Breast epithelium (tissue), 4 donors: Measurements from ENCODE around the gene LRRC43. TPM values are rescaled to one million over a fixed set of nuclear protein-coding genes. Genes with fewer than 3 reads are reported as not detected.

Experiments
- DNase-seq, 2 donors: peaks; one replicate each; pipeline ENCODE4 v3.0.0-alpha.2; 2019; ENCODE audit warnings: low spot score in 2 of 2
- H3K27ac ChIP-seq, 2 donors: fragments of 200-600 bp; sonication (generic) in 1 of 2; one replicate each; pipeline ENCODE4 v1.5.1; 2016 to 2019; ENCODE audit warnings: mild to moderate bottlenecking in 1 of 2
- H3K27me3 ChIP-seq, 2 donors: fragments of 200-600 bp; sonication (generic) in 1 of 2; one replicate each; pipeline versions ENCODE4 v1.5.1 to v1.6.0; 2017 to 2019; ENCODE audit warnings: control low read depth in 1 of 2, mild to moderate bottlenecking in 1 of 2
- H3K36me3 ChIP-seq: fragments of 200-600 bp; one replicate; pipeline ENCODE4 v1.5.1; 2019
- H3K4me1 ChIP-seq, 2 donors: fragments of 200-600 bp; sonication (generic); one replicate each; pipeline ENCODE4 v1.5.1; 2016 to 2019; ENCODE audit warnings: control low read depth in 1 of 2
- H3K4me3 ChIP-seq, 3 donors: fragments of 200-600 bp; sonication (generic); 1 replicate in 2 of 3; 2 replicates in 1 of 3; pipeline ENCODE4 v1.5.1; 2016 to 2019; ENCODE audit warnings: mild to moderate bottlenecking in 3 of 3, moderate library complexity in 2 of 3
- H3K9me3 ChIP-seq, 2 donors: fragments of 200-600 bp; sonication (generic) in 1 of 2; one replicate each; pipeline ENCODE4 v1.5.1; 2016 to 2019; ENCODE audit warnings: control low read depth in 1 of 2
- POLR2A ChIP-seq: fragments of 450-650 bp; IDR thresholded peaks from one replicate; pipeline ENCODE4 v1.6.1; 2016; ENCODE audit warnings: antibody characterized with exemption, mild to moderate bottlenecking, moderate library complexity
- POLR2AphosphoS5 ChIP-seq, 3 donors: sonication (generic); formaldehyde crosslinking; IDR thresholded peaks; one replicate each; pipeline ENCODE4 v1.6.1; 2017; ENCODE audit warnings: antibody characterized with exemption in 3 of 3
- intact Hi-C: fragments of 100-400 bp; cut with DNase I; formaldehyde crosslinking; loops from one replicate; pipeline ENCODE4 v1.15.1; 2023; ENCODE audit warnings: low total_unique reads
- total RNA-seq, 3 donors: library from RNA; depleted of rRNA; stranded (reverse); fragments of >200 nt; gene quantifications; one replicate each; pipeline ENCODE4 v1.1.0, GENCODE V29; 2016
- TF ChIP-seq, protein P1 (sequence below), 3 donors: fragments of 450-650 bp; IDR thresholded peaks; one replicate each; pipeline ENCODE4 v1.5.1; 2016 to 2017; ENCODE audit warnings: antibody characterized with exemption in 3 of 3, mild to moderate bottlenecking in 3 of 3, moderate library complexity in 3 of 3

Gene LRRC43
- total RNA-seq, 3 donors from 2014 or later, result 0.66 to 2.3 (median 0.80) TPM

- H3K9me3 ChIP-seq, result no peaks in the 10 kb centered on the region
- no peak for TF ChIP-seq POLR2A
- TF ChIP-seq POLR2AphosphoS5 (IDR thresholded peaks at IDR 0.05), result no peak
- TF ChIP-seq, protein P1, sequence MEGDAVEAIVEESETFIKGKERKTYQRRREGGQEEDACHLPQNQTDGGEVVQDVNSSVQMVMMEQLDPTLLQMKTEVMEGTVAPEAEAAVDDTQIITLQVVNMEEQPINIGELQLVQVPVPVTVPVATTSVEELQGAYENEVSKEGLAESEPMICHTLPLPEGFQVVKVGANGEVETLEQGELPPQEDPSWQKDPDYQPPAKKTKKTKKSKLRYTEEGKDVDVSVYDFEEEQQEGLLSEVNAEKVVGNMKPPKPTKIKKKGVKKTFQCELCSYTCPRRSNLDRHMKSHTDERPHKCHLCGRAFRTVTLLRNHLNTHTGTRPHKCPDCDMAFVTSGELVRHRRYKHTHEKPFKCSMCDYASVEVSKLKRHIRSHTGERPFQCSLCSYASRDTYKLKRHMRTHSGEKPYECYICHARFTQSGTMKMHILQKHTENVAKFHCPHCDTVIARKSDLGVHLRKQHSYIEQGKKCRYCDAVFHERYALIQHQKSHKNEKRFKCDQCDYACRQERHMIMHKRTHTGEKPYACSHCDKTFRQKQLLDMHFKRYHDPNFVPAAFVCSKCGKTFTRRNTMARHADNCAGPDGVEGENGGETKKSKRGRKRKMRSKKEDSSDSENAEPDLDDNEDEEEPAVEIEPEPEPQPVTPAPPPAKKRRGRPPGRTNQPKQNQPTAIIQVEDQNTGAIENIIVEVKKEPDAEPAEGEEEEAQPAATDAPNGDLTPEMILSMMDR (IDR thresholded peaks at IDR 0.05), result no peak
- H3K27ac ChIP-seq, result no peak overlapping the region
- no peaks in the 10 kb centered on the region for H3K27me3 ChIP-seq
- no peaks in the 10 kb centered on the region for H3K36me3 ChIP-seq
- H3K4me1 ChIP-seq, result no peaks in the 10 kb centered on the region
- H3K4me3 ChIP-seq, result no peak overlapping the region
- intact Hi-C loops, result no loop called here
- DNase-seq, result no peak
Measured at GRCh38 chr12:122235741-122236140, 52.8 kb downstream of the LRRC43 start.

- no peak for TF ChIP-seq POLR2AphosphoS5 (IDR thresholded peaks at IDR 0.05)
- TF ChIP-seq POLR2A, result no peak
- TF ChIP-seq, protein P1 (IDR thresholded peaks at IDR 0.05), result no peak
- no peaks in the 10 kb centered on the region for H3K4me1 ChIP-seq
- H3K36me3 ChIP-seq, result no peaks in the 10 kb centered on the region
- no peaks in the 10 kb centered on the region for H3K9me3 ChIP-seq
- no peaks in the 10 kb centered on the region for H3K27me3 ChIP-seq
- no peak overlapping the region for H3K4me3 ChIP-seq
- DNase-seq, result no peak
- intact Hi-C loops, result no loop called here
- no peak overlapping the region for H3K27ac ChIP-seq
Measured at GRCh38 chr12:122238861-122239260, 55.9 kb downstream of the LRRC43 start.

GRCh38 chr12:122243965-122244364 is 61.0 kb downstream of the LRRC43 start:
- no peak for DNase-seq
- Histone ChIP-seq H3K27ac (no peak overlapping the region), H3K4me3 (no peak overlapping the region), H3K4me1 (no peaks in the 10 kb centered on the region), H3K36me3 (no peaks in the 10 kb centered on the region), H3K27me3 (no peaks in the 10 kb centered on the region), H3K9me3 (no peaks in the 10 kb centered on the region)
- TF ChIP-seq, protein P1 (IDR thresholded peaks at IDR 0.05), result no peak
- TF ChIP-seq POLR2AphosphoS5 (IDR thresholded peaks at IDR 0.05) (no peak), POLR2A (no peak)
- intact Hi-C loops, result no loop called here

DNA sequence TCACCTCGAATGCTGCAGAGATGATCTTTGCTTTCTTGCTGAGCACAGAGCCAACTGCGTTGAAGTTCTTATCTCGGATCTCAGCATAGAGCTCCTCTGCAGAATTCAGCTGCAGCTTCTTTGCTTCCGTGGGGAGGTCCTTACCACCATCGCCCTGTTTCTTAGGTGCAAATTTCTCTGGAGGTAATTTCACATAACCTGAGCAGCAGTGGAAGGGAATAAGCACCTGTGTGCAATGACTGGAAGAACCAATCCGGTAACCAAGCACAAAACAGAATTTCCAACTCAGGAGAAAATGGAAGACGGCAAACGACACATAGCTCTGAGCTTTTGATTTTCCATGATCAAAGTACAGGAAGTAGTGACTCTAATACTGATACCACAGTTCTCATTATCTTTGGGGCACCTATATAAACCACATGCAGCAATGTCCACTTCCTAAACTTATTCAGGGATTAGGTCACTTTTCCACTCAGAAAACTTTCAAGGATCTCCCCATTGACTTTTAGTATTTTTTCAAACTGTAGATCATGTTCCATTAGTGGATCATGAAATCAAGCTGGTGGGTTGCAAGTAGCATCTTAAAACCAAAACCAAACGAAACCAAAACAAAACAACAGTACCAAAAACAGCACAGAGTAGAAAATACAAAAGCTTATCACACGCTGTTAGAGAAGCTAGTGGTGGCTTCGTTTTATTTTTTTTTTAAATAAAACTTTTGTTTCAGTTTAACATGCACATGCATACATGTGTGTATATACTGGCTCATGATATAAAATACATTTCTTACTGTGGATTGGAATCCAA is 61.8 kb downstream of the LRRC43 start:
- intact Hi-C loops, result no loop called here
- H3K27ac ChIP-seq, result no peak overlapping the region
- no peak for DNase-seq
- no peaks in the 10 kb centered on the region for H3K36me3 ChIP-seq
- no peaks in the 10 kb centered on the region for H3K27me3 ChIP-seq
- TF ChIP-seq POLR2A, result no peak
- no peak for TF ChIP-seq POLR2AphosphoS5 (IDR thresholded peaks at IDR 0.05)
- TF ChIP-seq, protein P1 (IDR thresholded peaks at IDR 0.05), result no peak
- no peaks in the 10 kb centered on the region for H3K9me3 ChIP-seq
- H3K4me3 ChIP-seq, result no peak overlapping the region
- no peaks in the 10 kb centered on the region for H3K4me1 ChIP-seq

DNA sequence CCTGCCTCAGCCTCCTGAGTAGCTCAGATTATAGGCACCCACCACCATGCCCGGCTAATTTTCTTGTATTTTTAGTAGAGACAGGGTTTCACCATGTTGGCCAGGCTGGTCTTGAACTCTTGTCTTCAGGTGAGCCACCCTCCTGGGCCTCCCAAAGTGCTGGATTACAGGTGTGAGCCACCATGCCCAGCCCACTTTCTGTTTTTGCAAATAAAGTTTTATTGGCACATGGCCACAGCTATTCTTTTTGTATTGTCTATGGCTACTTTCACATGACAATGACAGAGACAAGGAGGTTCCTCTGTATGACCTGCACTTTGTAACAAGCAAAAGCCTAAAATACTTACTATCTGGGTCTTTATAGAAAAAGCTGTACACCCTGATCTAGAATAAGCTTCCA is 62.6 kb downstream of the LRRC43 start:
- H3K36me3 ChIP-seq, result peaks cover 7% of the 10 kb centered on the region

More for the DNA sequence above, 62.6 kb downstream of the LRRC43 start:
- no peak overlapping the region for H3K4me3 ChIP-seq
- DNase-seq, result no peak
- H3K9me3 ChIP-seq, result no peaks in the 10 kb centered on the region
- H3K4me1 ChIP-seq, result no peaks in the 10 kb centered on the region
- TF ChIP-seq POLR2AphosphoS5 (IDR thresholded peaks at IDR 0.05) (no peak), POLR2A (no peak)
- TF ChIP-seq, protein P1 (IDR thresholded peaks at IDR 0.05), result no peak
- no peak overlapping the region for H3K27ac ChIP-seq
- no peaks in the 10 kb centered on the region for H3K27me3 ChIP-seq
- intact Hi-C loops, result no loop called here
